WI38 (cell line): Measurements from ENCODE around the gene ACSL6.

ENCODE experiments used
- H3K4me3 ChIP-seq: 2 replicates; pipeline ENCODE4 v1.5.1; 2011; ENCODE audit warnings: low read depth, mild to moderate bottlenecking, control low read depth, low read length
- TF ChIP-seq, protein P1 (sequence below): IDR thresholded peaks from 2 replicates; pipeline ENCODE4 v1.5.1; 2012; ENCODE audit warnings: low read depth, mild to moderate bottlenecking, control low read depth, low read length

The ACSL6 gene

DNA sequence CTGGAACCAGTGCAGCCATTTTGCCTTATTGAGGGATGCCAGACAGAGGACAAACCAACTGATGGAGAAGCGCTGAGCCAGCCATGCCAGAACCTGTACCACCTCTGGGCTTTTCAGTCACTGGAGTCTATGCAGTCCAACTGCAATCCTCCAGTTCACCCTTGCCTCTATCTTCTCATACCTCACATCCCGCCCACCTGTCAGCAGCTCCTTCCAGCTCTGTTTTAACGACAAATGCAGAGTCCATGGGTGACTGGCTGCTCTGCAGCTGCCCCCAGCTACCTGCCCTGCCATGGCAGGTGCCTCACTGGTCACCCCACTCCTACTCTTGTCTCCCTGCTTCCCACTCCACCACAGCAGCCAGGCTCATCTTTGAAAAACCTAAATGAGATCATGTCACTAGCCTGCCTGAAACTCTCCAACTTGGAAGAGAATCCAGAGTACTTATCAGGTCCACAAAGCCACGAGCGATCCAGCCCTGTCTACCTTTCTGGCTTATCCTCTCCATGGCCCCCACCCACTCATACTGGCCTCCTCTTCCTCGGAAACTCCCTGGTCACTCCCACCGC, 14.0 kb upstream of the ACSL6 start:
- H3K4me3 ChIP-seq, result no peak overlapping the region
- TF ChIP-seq, protein P1, sequence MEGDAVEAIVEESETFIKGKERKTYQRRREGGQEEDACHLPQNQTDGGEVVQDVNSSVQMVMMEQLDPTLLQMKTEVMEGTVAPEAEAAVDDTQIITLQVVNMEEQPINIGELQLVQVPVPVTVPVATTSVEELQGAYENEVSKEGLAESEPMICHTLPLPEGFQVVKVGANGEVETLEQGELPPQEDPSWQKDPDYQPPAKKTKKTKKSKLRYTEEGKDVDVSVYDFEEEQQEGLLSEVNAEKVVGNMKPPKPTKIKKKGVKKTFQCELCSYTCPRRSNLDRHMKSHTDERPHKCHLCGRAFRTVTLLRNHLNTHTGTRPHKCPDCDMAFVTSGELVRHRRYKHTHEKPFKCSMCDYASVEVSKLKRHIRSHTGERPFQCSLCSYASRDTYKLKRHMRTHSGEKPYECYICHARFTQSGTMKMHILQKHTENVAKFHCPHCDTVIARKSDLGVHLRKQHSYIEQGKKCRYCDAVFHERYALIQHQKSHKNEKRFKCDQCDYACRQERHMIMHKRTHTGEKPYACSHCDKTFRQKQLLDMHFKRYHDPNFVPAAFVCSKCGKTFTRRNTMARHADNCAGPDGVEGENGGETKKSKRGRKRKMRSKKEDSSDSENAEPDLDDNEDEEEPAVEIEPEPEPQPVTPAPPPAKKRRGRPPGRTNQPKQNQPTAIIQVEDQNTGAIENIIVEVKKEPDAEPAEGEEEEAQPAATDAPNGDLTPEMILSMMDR, result no peak

DNA sequence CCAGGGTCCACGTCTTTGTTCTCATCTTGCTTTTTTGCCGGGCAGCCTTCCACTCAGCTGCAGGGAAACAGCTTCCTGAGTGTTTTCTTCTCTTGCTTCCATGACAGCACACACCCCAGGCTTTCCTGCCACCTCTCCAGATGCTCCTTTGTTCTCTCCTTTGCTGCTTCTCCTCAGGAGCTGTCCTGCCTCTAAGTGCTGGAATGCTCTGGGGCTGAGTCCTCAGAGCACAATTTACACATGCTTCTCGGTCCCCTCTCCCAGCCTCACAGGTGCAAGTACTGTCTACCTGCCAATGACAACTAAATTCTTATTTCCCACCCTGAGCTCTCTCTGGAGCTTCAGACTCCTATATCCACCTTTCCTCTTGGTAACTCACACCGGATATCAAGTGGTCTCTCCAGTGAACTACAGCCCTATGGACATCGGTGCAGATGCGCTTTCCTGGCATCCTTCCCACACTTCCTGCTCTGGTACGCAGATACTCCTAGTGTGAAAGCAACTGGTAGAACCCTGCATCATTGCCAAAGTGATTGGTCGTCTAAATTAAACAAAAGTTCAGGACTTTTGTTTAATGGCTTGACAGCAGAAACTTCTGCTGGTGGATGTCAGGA, 13.4 kb upstream of the ACSL6 start:
- no peak overlapping the region for H3K4me3 ChIP-seq
- TF ChIP-seq, protein P1, result no peak

DNA sequence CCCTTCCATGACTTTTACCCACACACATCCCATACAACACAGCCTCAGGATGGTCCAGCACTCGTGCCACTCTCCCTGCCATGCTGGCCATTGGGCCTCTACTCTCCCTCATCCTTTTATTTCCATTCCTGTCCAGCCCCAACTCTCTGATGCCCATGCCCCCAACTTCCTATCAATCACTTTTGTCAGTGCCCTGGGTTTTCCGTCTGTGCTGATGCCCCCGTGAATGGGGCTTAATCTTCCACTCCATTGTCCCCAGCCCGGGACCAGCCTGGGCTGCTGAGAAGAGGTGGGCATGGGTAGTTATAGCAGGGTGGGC, 12.6 kb upstream of the ACSL6 start:
- no peak overlapping the region for H3K4me3 ChIP-seq
- TF ChIP-seq, protein P1, result no peak

DNA sequence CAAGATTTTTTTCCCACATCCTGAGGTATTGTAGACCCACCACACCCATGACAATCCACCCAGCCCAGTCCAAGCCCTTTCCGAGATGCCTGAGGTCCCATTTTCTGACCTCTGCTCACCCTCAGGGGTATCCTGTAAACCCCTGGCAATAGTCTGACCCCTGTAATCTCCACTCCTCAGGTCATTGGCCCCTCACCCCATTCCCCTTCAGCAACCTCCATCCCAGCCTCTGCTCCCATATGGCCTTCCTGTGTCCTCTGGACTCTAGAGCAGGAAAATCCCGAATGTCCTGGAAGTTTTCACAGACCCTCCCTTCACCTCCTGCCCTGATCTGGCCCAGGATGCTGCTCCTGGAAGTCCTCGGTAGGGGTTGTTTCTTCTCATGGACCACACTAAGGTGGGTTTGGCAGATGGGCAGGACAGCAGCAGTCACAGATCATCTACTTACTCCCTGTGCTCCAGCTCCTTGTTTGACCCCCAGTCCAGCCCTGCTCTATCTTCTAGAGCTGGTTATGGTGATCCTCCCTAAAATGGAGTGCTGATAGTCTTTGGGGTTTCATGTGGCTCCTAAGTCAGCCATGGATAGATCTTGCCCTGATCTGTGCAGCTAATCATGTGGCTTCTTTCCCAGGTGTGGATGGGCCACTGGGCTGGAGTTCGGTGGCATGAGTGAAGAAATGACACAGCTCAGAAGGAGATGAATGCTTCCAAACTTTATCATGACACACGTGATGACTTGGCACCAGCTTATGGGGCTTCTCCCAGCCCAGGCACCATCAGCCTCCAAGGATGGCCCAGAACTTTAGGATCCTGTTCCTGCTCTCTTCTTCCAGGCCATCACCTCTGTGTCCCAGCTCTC, 12.0 kb upstream of the ACSL6 start:
- H3K4me3 ChIP-seq, result no peak overlapping the region
- TF ChIP-seq, protein P1, result no peak

DNA sequence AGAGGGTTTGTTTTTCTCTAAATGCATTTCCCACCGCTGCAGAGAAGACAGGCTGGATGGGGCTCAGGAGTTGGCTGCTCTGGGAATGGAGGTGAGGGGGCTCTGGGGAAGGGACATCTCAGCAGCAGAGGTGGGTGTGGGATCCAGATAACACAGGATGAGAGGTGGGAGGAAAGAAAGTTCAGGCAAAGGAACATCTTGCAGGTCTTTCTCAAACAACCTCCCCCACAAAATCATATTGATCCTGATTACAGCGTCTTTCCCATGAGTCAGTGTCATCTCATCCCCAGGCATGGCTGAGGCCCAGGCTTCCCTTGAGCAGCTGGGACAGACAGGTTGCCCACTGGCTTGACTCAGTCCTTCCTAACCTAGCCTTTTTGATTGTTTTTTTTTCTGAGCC, 11.3 kb upstream of the ACSL6 start:
- no peak overlapping the region for H3K4me3 ChIP-seq
- TF ChIP-seq, protein P1, result no peak

DNA sequence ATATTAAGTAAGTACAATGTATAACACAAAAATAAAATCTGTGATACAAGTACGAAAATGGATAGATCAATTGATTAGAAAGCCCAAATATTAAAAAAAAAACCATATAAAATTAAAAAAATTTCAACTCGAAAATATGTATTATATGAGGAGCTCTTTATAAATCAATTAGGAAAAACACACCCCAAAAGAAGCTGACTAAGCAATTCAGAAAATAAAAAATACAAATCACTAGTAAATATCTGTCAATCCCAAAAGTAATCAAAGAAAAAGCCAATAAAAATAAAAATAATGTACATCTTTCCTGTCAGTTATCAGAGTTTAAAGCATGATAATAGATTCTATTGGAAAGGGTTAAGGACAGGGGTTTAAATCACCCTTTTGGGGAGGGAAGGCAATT, 10.2 kb upstream of the ACSL6 start:
- TF ChIP-seq, protein P1, result no peak
- no peak overlapping the region for H3K4me3 ChIP-seq

DNA sequence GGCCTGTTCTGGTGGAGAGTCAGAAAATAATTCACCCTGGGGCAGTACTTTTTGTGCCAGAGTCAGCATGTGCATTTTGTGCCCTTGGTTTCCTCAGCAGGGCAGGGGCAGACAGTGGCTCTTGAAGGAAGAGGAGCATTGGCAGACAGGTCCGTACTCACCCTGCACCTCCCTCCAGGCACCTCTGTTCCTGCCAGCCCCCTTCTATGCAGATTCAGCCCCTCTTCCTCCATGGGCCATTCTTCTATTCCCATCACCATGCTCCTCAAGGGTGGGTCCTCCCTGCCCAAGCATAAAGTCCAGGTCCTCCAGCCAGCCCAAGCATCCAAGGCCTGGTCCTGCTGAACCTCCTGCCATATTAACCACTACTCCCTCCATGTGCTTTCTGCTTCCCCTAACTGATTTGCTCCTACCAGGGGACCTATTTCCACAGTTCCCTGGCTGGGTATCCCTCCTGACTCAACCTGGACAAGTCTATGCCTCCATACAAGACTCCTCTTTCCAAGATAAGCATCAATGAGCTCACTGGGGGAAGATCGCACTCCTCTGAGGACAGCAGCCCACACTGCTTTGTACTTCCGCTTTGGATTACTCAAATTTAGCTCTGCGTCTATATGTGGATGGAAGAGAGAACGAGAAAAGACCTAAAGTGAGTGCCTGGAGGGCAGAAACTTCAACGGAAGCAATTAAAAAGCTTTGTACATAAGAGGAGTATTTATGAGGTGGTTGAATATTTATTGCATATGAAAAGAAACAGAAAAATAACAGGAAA, 9.3 kb upstream of the ACSL6 start:
- TF ChIP-seq, protein P1, result no peak
- no peak overlapping the region for H3K4me3 ChIP-seq
